Right cardiac atrium (tissue), 5 donors: ENCODE results near the gene CNKSR2. TPM values are rescaled to one million over a fixed set of nuclear protein-coding genes. Genes with fewer than 3 reads are reported as not detected.
"Not testable (repeated sequence)": the region's sequence is repeated elsewhere in the genome, so short reads cannot be mapped to it uniquely, and the experiment has no call there.

ENCODE experiments used
- ATAC-seq, 2 donors: fragments of 200-7000 bp; cut with Tn5 transposase; one replicate each; pipeline versions ENCODE4 v1.8.0 to v1.9.1; 2020; ENCODE audit warnings: moderate library complexity in 2 of 2, mild to moderate bottlenecking in 1 of 2
- DNase-seq, 3 donors: peaks; one replicate each; pipeline ENCODE4 v3.0.0-alpha.2; 2020
- H3K27ac ChIP-seq: one replicate; pipeline ENCODE4 v1.5.1; 2013; ENCODE audit warnings: mild to moderate bottlenecking, low read length, control low read depth, moderate library complexity
- H3K27me3 ChIP-seq: one replicate; pipeline ENCODE4 v1.6.1; 2013; ENCODE audit not compliant: control insufficient read depth, insufficient read depth
- H3K4me1 ChIP-seq: one replicate; pipeline ENCODE4 v1.6.1; 2013; ENCODE audit warnings: low read length; ENCODE audit not compliant: control insufficient read depth, insufficient read depth
- H3K4me3 ChIP-seq: one replicate; pipeline ENCODE4 v1.5.1; 2013; ENCODE audit warnings: low read length, control low read depth
- H3K9me3 ChIP-seq: one replicate; pipeline ENCODE4 v1.6.1; 2013; ENCODE audit warnings: low read length; ENCODE audit not compliant: control insufficient read depth
- WGBS: extraction: QIAGEN DNeasy Blood & Tissue Kit; methylation state at CpG from one replicate; pipeline ENCODE4 v1.1.7; 2013; 5-methylcytosine and 5-hydroxymethylcytosine counted together
- intact Hi-C, 4 donors: fragments of 100-400 bp; cut with DNase I; formaldehyde crosslinking; loops; one replicate each; pipeline versions ENCODE4 v1.11.0 to v1.14.0; 2022 to 2023
- polyA plus RNA-seq: library from polyadenylated mRNA; stranded (reverse); fragments of 200-250 nt; gene quantifications from one replicate; pipeline ENCODE4 v1.2.3, GENCODE V29; 2013
- total RNA-seq, 4 donors: library from RNA; stranded (reverse); fragmentation: NEBNext Ultra II Directional; extraction: Animal tissue kit (Norgen Biotek cat#: 25700); gene quantifications; one replicate each; pipeline ENCODE4 v1.2.1, GENCODE V29; 2021
- donor health status: healthy with polysubstance abuse.
- donor health status: DM: no; HTN: yes; CAD: no.
- donor health status: DM: no; HTN: no; CAD: no.
- donor health status: DM: no; HTN: yes; CAD: no; lungs with severe emphysema.
- donor health status: DM: yes; HTN: yes; CAD: no.

CNKSR2 gene
- total and polyA plus RNA-seq, 5 donors: 0.38 to 1.1 (median 0.51) TPM

DNA sequence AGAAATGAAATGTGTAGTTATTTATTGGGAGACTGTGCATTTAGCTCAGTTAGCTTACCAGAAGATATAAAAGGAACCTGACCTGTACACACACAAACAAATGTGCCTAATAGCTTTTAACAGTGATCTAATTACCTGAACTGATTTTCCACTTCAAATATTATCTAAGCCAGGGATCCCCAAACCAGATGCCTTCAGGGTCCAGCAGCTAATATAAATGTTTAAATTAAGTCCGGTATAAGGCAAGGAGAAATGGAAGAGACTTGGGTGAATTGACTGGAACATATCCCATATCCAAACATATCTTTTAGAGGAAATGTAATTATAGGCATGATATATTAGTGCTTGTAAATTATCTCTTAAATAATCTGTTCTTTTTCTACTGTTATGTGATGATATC is 66.7 kb downstream of the CNKSR2 start:
- 86% methylated on average over 1 of the region's 1 CpG for WGBS
- ATAC-seq (no peak), DNase-seq (no peak)
- H3K4me3 ChIP-seq: no peak overlapping the region
- H3K9me3 ChIP-seq: no peaks in the 10 kb centered on the region
- H3K4me1 ChIP-seq: no peaks in the 10 kb centered on the region
- no peak overlapping the region for H3K27ac ChIP-seq
- intact Hi-C loops: no loop called here
- no peaks in the 10 kb centered on the region for H3K27me3 ChIP-seq

DNA sequence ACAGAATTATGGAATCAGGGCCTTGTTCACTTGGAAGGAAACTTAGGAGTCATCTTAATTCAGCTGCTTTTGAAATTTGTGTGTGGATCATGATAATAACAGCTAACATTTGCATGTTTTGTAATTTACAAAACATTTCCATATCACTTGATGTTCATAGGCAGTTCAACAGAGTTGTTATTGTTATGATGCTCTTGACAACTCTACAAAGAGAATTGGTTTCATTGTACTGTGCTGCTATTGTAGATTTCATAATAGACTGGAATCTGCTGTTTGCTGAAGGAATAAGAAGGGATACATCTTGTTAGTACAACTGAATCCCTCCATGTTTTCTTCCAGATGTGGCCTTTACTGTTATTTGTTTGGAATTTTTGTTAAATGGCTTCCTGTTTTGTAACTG is 83.5 kb downstream of the CNKSR2 start:
- H3K27ac ChIP-seq: no peak overlapping the region
- H3K4me1 ChIP-seq: no peaks in the 10 kb centered on the region
- no peaks in the 10 kb centered on the region for H3K9me3 ChIP-seq
- DNase-seq (no peak), ATAC-seq (no peak)
- no peak overlapping the region for H3K4me3 ChIP-seq
- H3K27me3 ChIP-seq: no peaks in the 10 kb centered on the region
- intact Hi-C loops: no loop called here

DNA sequence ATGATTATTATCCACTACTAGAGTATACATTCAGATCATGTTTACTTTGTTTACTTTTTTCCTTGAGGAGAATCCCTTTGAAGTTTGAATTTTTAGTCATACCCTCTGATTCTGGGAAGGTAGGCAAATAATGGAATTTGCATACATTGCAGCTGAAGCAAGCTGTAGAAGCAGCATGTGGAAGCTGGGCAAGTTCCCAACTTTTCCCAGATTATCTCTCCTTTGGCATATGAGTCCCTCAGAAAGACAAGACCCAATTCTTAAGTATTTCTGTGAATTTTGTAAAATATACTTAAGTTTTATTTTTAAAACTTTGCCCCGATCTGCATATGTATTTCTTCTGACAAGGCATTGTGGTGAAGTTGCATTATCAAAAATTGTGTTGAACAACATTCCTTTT is 94.9 kb downstream of the CNKSR2 start:
- 61% methylated on average over 1 of the region's 1 CpG for WGBS
- H3K9me3 ChIP-seq: no peaks in the 10 kb centered on the region
- intact Hi-C loops: no loop called here
- H3K27me3 ChIP-seq: no peaks in the 10 kb centered on the region
- no peak overlapping the region for H3K27ac ChIP-seq
- no peak overlapping the region for H3K4me3 ChIP-seq
- DNase-seq (no peak), ATAC-seq (no peak)
- no peaks in the 10 kb centered on the region for H3K4me1 ChIP-seq

DNA sequence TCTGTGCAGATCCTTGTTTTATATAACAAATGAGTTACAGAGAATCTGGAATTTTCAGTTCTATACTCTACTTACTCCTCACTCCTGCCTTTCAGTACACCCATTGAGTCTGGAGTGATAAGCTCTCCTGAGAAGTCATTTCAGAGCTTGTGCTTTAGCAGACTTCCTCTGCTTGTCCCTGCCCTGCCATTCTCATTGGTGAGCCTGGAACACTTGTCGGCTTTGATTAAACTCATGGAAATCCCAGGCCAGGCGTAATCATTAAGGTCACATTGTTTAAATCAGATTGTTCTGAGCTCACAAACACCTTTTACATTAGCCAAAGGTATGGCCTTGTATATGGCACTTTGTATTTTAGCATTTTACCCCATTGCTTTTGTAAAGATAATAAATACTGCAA is 102.7 kb downstream of the CNKSR2 start:
- H3K27ac ChIP-seq: no peak overlapping the region
- DNase-seq (no peak), ATAC-seq (no peak)
- H3K9me3 ChIP-seq: no peaks in the 10 kb centered on the region
- intact Hi-C loops: loop anchor here in 1 of 4 donors (10.0 kb wide), 1 partner anchor 952 kb away; no protein-coding TSS in a partner anchor
- H3K27me3 ChIP-seq: no peaks in the 10 kb centered on the region
- H3K4me1 ChIP-seq: no peaks in the 10 kb centered on the region
- WGBS: 75% methylated on average over 2 of the region's 2 CpGs
- H3K4me3 ChIP-seq: no peak overlapping the region

DNA sequence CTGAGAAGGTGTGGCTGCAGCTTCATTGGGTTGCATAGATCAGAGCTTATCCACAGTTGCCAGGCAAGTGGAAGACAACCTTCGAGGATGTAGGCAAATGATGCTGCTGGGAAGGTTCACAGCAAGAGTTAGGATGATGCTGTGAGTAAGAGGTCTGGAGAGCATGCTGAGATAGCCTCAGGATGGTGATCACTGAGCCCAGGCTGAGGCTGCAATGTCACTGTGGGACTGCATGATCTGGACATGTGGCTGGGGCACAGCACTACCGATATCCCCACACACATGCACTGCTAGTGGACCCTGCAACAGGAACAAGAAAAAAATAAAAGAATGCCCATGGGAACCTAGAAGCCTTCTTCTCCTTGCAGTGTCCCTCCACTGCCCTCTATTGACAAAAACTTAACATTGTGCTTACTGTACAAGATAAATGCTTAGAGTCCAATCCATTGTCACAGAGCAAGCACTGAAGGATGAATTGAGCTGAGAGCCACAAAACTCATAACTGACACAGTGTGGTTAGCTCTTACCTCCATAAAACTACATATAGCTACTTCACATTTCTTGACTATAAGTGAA is 105.6 kb downstream of the CNKSR2 start:
- Histone ChIP-seq H3K27ac (no peak overlapping the region), H3K9me3 (no peaks in the 10 kb centered on the region), H3K4me1 (no peaks in the 10 kb centered on the region), H3K27me3 (no peaks in the 10 kb centered on the region), H3K4me3 (no peak overlapping the region)
- ATAC-seq: peak in 1 of 2 donors; percentile 47
- 17% methylated on average over 2 of the region's 2 CpGs for WGBS
- DNase-seq: no peak
- intact Hi-C loops: loop anchor here in 2 of 4 donors (10.0 kb wide), 1 partner anchor 955 kb away; no protein-coding TSS in a partner anchor

DNA sequence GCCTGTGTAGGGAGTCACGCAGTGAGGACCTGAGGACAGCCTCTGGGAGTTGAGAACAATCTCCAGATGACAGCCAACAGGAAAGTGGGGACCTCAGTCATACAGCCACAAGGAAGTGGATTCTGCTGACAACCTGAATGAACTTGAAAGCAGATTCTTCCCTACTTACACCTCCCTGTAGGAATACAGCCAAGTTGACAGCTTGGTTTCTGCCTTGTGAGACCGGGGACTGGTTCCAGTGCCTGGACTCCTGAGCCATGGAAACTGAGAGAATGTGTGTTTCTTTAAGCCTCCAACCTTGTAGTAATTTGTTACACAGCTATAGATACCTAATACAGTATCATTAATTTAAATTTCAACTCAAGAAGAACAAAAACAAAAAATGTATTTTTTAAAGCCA is 107.5 kb downstream of the CNKSR2 start:
- H3K4me1 ChIP-seq: no peaks in the 10 kb centered on the region
- ATAC-seq: no peak
- intact Hi-C loops: loop anchor here in 1 of 4 donors (10.0 kb wide), 1 partner anchor 957 kb away; no protein-coding TSS in a partner anchor
- H3K27me3 ChIP-seq: no peaks in the 10 kb centered on the region
- H3K27ac ChIP-seq: no peak overlapping the region
- no peak overlapping the region for H3K4me3 ChIP-seq
- WGBS: 63% methylated on average over 2 of the region's 2 CpGs
- no peaks in the 10 kb centered on the region for H3K9me3 ChIP-seq
- no peak for DNase-seq

DNA sequence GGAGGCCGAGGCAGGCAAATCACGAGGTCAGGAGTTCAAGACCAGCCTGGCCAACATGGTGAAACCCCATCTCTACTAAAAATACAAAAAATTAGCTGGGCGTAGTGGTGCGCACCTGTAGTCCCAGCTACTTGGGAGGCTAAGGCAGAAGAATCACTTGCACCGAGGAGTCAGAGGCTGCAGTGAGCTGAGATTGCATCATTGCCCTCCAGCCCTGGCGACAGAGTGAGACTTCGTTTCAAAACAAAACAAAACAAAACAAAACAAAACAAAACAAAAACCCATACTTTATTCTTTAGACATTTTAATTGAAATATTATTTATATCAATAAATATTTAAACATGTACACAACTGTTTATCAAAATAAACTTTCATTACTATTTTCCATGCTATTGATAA is 109.8 kb downstream of the CNKSR2 start:
- not testable (repeated sequence) for H3K27ac ChIP-seq, H3K4me3 ChIP-seq, H3K4me1 ChIP-seq, DNase-seq, ATAC-seq, H3K27me3 ChIP-seq, H3K9me3 ChIP-seq
- intact Hi-C loops: loop anchor here in 1 of 4 donors (10.0 kb wide), 1 partner anchor 959 kb away; no protein-coding TSS in a partner anchor
- WGBS: 91% methylated on average over 7 of the region's 7 CpGs

DNA sequence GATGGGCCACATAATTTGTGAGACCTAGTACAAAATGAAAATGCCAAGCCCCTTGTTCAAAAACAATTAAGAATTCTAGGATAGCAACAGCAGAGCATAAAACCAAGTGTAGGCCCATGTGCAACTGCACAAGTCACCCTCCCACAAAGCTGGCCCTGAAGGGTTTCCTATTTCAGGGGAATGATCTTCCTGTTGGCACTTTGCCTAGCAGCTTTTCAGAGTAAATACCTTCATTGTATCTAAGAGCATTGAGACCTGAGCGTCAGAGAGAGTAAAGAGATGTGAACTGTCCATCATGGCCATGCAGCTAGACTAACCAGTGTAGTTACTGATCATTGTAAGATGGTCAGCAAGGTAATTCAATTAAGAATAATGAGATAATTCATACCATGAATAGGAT is 113.6 kb downstream of the CNKSR2 start:
- intact Hi-C loops: loop anchor here in 1 of 4 donors (10.0 kb wide), 1 partner anchor 963 kb away; no protein-coding TSS in a partner anchor
- WGBS: 50% methylated on average over 1 of the region's 1 CpG
- H3K4me3 ChIP-seq: no peak overlapping the region
- DNase-seq (no peak), ATAC-seq (no peak)
- no peak overlapping the region for H3K27ac ChIP-seq
- no peaks in the 10 kb centered on the region for H3K27me3 ChIP-seq
- no peaks in the 10 kb centered on the region for H3K9me3 ChIP-seq
- H3K4me1 ChIP-seq: no peaks in the 10 kb centered on the region

DNA sequence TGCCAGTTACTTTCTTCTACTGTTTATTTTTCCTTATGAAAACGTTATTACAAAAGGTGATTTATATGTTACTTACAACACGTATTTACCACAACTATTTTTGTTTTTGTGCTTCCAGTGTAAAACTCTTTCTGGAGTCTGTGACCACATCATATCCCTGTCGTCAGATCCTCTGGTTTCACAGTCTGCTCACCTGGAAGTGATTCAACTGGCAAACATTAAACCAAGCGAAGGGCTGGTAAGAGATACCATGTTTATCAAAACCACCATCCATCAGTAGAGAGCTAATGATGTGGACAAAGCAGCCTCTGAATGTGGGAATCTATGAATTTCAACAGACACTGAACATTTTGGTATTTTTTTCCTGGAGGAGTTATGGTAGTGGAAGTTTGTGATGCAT is 116.1 kb downstream of the CNKSR2 start:
- no peak for ATAC-seq
- Histone ChIP-seq H3K4me1 (no peaks in the 10 kb centered on the region), H3K4me3 (no peak overlapping the region), H3K27me3 (no peaks in the 10 kb centered on the region), H3K9me3 (no peaks in the 10 kb centered on the region), H3K27ac (no peak overlapping the region)
- 65% methylated on average over 4 of the region's 4 CpGs for WGBS
- intact Hi-C loops: no loop called here
- DNase-seq: no peak

DNA sequence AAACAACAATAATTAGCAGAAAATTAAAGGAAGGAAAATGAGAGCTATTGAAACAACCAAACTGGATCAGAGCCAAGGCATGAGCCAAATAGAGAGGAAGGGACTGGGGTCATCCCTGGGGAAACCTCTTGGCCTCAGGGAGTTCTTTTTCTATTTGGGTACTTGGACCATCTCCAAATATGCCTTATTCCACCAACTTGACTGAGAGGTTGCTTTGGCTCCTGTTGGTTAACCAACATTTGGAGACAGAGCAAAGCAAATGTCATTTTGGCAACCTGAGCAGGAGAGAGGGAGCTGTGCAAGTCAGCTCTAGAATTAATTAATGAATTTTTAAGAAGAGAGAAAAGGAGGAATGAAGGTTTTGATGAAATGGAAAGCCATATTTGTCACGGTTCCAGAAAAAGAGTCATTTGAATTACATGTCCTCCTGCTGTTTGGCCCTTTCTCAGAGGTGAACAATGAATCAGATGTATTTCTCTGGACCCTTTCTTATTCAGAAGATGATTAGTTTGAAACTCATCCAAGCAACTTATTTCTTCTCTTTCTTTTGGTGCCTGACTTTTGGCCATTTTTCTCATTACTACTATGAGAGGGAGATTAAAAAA is 119.1 kb downstream of the CNKSR2 start:
- intact Hi-C loops: no loop called here
- DNase-seq: no peak
- Histone ChIP-seq H3K9me3 (no peaks in the 10 kb centered on the region), H3K27me3 (no peaks in the 10 kb centered on the region), H3K27ac (no peak overlapping the region), H3K4me1 (no peaks in the 10 kb centered on the region), H3K4me3 (no peak overlapping the region)
- ATAC-seq: no peak
- 45% methylated on average over 1 of the region's 1 CpG for WGBS

DNA sequence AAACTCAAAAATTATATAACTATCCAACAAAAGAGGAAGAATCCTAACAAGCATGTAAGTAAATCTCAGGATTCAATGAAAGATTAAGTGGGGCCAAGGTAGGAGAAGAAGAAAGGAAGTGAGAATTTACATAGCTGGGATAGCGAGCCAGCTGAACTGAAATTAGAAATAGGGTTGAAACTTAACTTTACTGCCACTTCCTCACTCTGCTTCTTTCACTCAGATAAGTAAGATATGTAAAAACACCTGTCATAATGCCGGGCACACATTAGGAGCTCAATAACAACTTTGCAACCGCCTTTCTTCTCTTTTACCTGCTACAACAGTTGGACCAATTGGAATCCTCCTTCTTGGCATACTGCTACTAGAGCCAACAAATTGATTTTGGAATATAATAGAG is 129.4 kb downstream of the CNKSR2 start:
- no peak overlapping the region for H3K4me3 ChIP-seq
- DNase-seq: no peak
- no peak for ATAC-seq
- H3K27me3 ChIP-seq: no peaks in the 10 kb centered on the region
- no peaks in the 10 kb centered on the region for H3K4me1 ChIP-seq
- no peaks in the 10 kb centered on the region for H3K9me3 ChIP-seq
- 88% methylated on average over 3 of the region's 3 CpGs for WGBS
- intact Hi-C loops: no loop called here
- no peak overlapping the region for H3K27ac ChIP-seq
